WI38 (cell line): ENCODE measurements around the gene ARHGAP44.

Source experiments
- H3K4me3 ChIP-seq: 2 replicates; pipeline ENCODE4 v1.5.1; 2011; ENCODE audit warnings: low read depth, mild to moderate bottlenecking, control low read depth, low read length
- TF ChIP-seq, protein P1 (sequence below): IDR thresholded peaks from 2 replicates; pipeline ENCODE4 v1.5.1; 2012; ENCODE audit warnings: low read depth, mild to moderate bottlenecking, control low read depth, low read length

The ARHGAP44 gene

DNA sequence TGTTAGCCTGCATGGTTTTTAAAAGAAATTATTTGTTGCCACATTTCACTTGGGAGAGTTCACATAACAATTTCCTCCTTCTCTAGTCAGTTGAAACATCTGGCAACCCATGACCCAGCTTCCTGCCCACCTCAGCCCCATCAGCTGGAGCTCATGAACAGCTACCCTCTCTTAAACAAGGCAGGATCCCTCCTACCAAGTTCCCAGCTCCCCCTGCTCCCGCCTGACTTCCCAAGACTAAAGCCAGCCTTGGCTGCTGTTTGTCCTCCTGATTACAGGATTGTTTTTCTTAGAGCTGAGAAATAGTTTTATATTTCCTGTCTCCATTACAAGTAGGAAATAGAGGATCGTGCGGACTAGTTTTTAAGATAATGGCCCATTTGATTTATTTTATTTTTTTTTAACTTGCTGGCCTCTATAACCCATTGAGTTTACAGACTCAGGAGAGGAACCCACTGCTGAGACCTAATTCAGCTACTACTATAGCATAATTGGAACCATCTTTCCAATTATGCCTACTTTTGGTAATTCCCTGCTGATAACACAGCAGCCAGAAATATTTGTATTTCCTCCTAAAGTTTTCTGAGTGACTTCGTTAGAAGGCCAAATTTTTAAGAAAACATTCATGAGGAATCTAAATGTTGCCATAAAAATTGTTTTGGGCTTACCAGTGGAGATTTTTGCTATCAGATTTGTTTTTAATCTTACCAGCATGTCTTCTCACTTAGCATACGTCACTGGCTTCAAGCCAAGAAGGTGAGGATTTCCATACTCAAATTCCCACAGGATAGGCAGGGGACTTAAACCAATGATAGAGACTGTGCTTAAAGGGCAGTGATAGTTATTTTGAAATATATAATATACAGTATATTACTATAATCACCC is 138.5 kb downstream of the ARHGAP44 start:
- no peak overlapping the region for H3K4me3 ChIP-seq

DNA sequence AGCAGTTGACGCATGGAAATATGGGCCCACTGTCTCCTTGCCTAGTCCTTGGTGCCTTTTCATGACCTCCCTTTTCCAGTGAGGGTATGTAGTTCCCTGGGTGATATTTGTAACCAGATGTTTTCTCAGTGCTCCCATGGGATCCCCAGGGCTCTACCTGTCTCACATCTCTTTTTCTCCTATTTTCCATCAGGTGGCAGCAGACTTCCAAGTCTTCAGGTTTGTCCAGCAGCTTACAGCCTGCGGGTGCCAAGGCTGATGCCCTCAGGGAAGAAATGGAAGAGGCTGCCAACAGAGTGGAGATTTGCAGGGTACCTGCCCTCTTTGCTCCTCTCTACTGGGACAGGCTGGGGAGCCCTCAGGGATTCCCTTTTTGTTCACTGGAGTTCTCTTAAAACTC is 139.4 kb downstream of the ARHGAP44 start:
- TF ChIP-seq, protein P1, sequence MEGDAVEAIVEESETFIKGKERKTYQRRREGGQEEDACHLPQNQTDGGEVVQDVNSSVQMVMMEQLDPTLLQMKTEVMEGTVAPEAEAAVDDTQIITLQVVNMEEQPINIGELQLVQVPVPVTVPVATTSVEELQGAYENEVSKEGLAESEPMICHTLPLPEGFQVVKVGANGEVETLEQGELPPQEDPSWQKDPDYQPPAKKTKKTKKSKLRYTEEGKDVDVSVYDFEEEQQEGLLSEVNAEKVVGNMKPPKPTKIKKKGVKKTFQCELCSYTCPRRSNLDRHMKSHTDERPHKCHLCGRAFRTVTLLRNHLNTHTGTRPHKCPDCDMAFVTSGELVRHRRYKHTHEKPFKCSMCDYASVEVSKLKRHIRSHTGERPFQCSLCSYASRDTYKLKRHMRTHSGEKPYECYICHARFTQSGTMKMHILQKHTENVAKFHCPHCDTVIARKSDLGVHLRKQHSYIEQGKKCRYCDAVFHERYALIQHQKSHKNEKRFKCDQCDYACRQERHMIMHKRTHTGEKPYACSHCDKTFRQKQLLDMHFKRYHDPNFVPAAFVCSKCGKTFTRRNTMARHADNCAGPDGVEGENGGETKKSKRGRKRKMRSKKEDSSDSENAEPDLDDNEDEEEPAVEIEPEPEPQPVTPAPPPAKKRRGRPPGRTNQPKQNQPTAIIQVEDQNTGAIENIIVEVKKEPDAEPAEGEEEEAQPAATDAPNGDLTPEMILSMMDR: no peak
- no peak overlapping the region for H3K4me3 ChIP-seq

More for the DNA sequence above, 138.5 kb downstream of the ARHGAP44 start:
- TF ChIP-seq, protein P1: no peak

DNA sequence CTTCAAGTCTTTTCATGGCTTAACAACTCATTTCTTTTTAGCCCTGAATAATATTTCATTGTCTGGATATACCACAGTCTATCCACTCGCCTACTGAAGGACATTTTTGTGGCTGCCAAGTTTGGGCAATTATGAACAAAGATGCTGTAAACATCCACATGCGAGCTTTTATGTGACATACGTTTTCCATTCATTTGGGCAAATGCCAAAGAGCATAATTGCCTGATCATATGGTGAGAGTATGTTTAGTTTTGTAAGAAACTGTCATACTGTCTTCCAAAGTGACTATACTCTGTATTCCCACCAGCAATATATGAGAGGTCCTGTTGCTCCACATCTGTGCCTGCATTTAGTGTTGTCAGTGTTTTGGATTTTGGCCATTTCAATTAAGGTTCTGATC is 147.2 kb downstream of the ARHGAP44 start:
- no peak overlapping the region for H3K4me3 ChIP-seq
- TF ChIP-seq, protein P1: no peak

DNA sequence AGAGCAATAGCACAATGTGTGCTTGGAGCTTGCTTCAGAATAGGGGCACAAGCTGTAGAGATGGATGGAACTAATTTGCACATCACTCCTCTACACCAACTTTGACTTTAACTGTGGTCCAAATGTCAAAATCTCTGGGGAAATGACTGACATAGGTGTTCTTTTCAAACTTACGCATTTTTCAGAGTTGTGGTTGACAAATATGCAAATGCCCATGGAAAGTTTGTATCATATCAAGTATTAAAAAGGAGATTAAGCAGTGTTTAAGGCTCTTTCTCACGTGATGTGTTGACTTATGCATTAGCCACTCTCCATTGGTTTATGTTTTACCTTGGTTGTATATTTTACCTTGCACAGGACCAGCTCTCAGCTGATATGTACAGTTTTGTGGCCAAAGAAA is 151.4 kb downstream of the ARHGAP44 start:
- TF ChIP-seq, protein P1: no peak
- H3K4me3 ChIP-seq: no peak overlapping the region

DNA sequence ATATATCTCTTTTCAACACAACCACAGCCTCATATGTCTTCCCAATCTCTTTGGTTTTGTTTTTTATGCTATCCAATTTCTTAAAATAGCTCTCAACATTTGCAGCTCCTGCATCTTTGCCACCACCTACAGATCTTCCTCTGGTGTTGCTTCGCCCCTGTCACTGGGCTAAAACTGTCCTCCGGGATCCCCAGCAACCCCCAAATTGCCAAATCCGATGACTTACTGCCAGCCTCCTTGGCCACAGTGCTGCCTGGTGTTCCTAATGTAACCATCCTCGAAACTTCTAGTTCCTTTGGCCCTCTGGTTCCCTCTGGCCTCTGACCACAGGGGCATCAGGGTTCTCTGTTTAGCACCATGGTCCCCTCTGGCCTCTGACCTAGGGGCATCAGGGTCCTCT is 157.7 kb downstream of the ARHGAP44 start:
- no peak overlapping the region for H3K4me3 ChIP-seq
- TF ChIP-seq, protein P1: no peak

DNA sequence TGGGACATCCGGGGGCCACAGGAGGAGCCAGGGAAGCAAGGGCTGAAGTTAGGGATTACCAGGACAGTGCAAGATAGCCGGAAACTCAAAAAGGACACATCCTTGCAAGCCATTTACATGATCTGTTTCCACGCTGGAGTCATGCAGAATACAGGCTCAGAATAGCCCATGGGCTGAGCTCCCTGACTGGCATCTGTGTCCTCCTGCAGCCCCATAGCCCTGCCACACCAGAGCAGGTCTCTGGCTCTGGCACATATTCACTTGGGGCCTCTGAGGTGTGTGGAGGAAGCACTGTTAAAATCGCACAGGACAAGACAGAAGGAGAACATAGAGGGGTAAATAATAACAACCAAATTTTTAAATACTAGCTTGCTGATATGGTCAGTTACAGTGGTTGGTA is 162.7 kb downstream of the ARHGAP44 start:
- TF ChIP-seq, protein P1: no peak
- H3K4me3 ChIP-seq: no peak overlapping the region

DNA sequence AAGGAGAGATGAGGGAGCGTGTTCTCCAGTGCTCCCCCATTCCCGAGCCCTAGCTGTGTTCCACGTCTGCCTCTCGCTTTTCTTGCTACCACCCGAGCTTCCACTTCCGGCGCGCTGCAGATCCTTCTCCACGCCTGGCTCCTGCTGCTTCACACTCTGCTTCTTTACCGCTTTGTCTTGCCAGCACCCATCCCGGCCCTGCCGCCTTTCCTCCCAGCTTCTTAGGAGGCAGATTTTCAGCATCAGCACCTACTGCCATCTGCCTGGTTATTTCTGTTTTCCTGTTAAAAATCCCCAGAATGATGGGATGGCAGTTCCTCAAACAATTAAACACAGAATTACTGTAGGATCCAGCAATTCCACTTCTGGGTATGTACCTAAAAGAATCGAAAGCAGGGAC is 163.9 kb downstream of the ARHGAP44 start:
- TF ChIP-seq, protein P1: no peak
- no peak overlapping the region for H3K4me3 ChIP-seq
